GM12878 (cell line): ENCODE results near the gene SYCE3. TPM values are rescaled to one million over a fixed set of nuclear protein-coding genes. Genes with fewer than 3 reads are reported as not detected.

Experiments used
- BACH1 ChIP-seq: fragments of 450-650 bp; IDR thresholded peaks from 2 replicates; pipeline ENCODE4 v1.6.1; 2017; ENCODE audit warnings: mild to moderate bottlenecking, borderline replicate concordance
- BHLHE40 ChIP-seq, 2 experiments: fragments of 450-650 bp in 1 of 2; IDR thresholded peaks; 2 replicates each; pipeline ENCODE4 v1.6.1; 2011 to 2017; ENCODE audit warnings: low read depth in 2 of 2, borderline replicate concordance in 1 of 2, improper control_type of control experiment in 1 of 2, low read length in 1 of 2, mild to moderate bottlenecking in 1 of 2
- BRCA1 ChIP-seq: IDR thresholded peaks from 2 replicates; pipeline ENCODE4 v1.6.1; 2011; ENCODE audit warnings: low read depth, low read length, improper control_type of control experiment
- CHD4 ChIP-seq: fragments of 200-600 bp; sonication (generic); IDR thresholded peaks from 2 replicates; pipeline ENCODE4 v1.6.1; 2016; ENCODE audit warnings: mild to moderate bottlenecking
- DPF2 ChIP-seq: fragments of 450-650 bp; IDR thresholded peaks from 2 replicates; pipeline ENCODE4 v1.6.1; 2017; ENCODE audit warnings: mild to moderate bottlenecking
- EGR1 ChIP-seq, 2 experiments: IDR thresholded peaks; 1 replicate in 1 of 2; 2 replicates in 1 of 2; pipeline ENCODE4 v1.6.1; 2011 to 2012; ENCODE audit warnings: low read depth in 2 of 2, low read length in 2 of 2, borderline replicate concordance in 1 of 2, mild to moderate bottlenecking in 1 of 2, moderate library complexity in 1 of 2
- EP300 ChIP-seq, 2 experiments: fragments of 150-350 bp in 1 of 2; IDR thresholded peaks; 2 replicates each; pipeline ENCODE4 v1.6.1; 2011 to 2012; ENCODE audit warnings: low read depth in 2 of 2, low read length in 2 of 2, borderline replicate concordance in 1 of 2, improper control_type of control experiment in 1 of 2, inconsistent platforms in 1 of 2; ENCODE audit not compliant: control insufficient read depth in 1 of 2
- IKZF1 ChIP-seq: fragments of 450-650 bp; conservative IDR thresholded peaks from 2 replicates; pipeline ENCODE4 v1.6.1; 2017; ENCODE audit warnings: antibody characterized with exemption, mild to moderate bottlenecking
- NBN ChIP-seq: fragments of 450-650 bp; IDR thresholded peaks from 2 replicates; pipeline ENCODE4 v1.6.1; 2016
- POLR2A ChIP-seq: IDR thresholded peaks from 2 replicates; pipeline ENCODE4 v1.6.1; 2011; ENCODE audit warnings: low read depth, mild to moderate bottlenecking, low read length
- POU2F2 ChIP-seq: IDR thresholded peaks from 3 replicates; pipeline ENCODE4 v1.6.1; 2011; ENCODE audit warnings: low read depth, mild to moderate bottlenecking, low read length, borderline replicate concordance
- TCF3 ChIP-seq: IDR thresholded peaks from 2 replicates; pipeline ENCODE4 v1.6.1; 2012; ENCODE audit warnings: low read depth, mild to moderate bottlenecking, low read length, borderline replicate concordance; ENCODE audit not compliant: insufficient read depth
- YY1 ChIP-seq: IDR thresholded peaks from 2 replicates; pipeline ENCODE4 v1.6.1; 2011; ENCODE audit warnings: low read depth, mild to moderate bottlenecking, low read length
- polyA plus RNA-seq, 11 experiments: library from polyadenylated mRNA; depleted of rRNA in 4 of 11; unstranded in 6 of 11; stranded (reverse) in 5 of 11; fragments of >200 nt; fragmentation: Nextera tagmentation in 4 of 11; fragmentation: Illumina TruSeq in 1 of 11; extraction: Ambion mirVana in 4 of 11; extraction: Trizol in 1 of 11; gene quantifications; 1 replicate in 1 of 11; 2 replicates in 10 of 11; pipeline versions ENCODE4 v1.2.1 to v1.2.3, GENCODE V29; 2011 to 2016; ENCODE audit warnings: inconsistent platforms in 2 of 11, missing spikeins in 2 of 11, low read depth in 1 of 11
- total RNA-seq, 4 experiments: library from RNA; depleted of rRNA in 3 of 4; stranded (reverse); fragments of >200 nt in 3 of 4; fragmentation: Illumina TruSeq in 1 of 4; extraction: Trizol in 1 of 4; gene quantifications; 2 replicates each; pipeline versions ENCODE4 v1.2.1 to v1.2.3, GENCODE V29; 2013 to 2021
- TF ChIP-seq, protein P1 (sequence below): IDR thresholded peaks from 2 replicates; pipeline ENCODE4 v1.6.1; 2012; ENCODE audit warnings: mild to moderate bottlenecking, low read depth, low read length
- TF ChIP-seq, protein P2 (sequence below): fragments of 450-650 bp; formaldehyde crosslinking; IDR thresholded peaks from 2 replicates; pipeline ENCODE4 v1.4.0; 2020; ENCODE audit warnings: mild to moderate bottlenecking, moderate library complexity
- TF ChIP-seq, protein P3 (sequence below): fragments of 450-650 bp; IDR thresholded peaks from 2 replicates; pipeline ENCODE4 v1.6.1; 2016; ENCODE audit warnings: mild to moderate bottlenecking
- TF ChIP-seq, protein P4 (sequence below): fragments of 450-650 bp; conservative IDR thresholded peaks from 2 replicates; pipeline ENCODE4 v1.6.1; 2017; ENCODE audit warnings: mild to moderate bottlenecking, moderate library complexity
- TF ChIP-seq, protein P5 (sequence below): fragments of 150-350 bp; IDR thresholded peaks from 2 replicates; pipeline ENCODE4 v1.6.1; 2014; ENCODE audit warnings: mild to moderate bottlenecking, low read depth, low read length

Gene SYCE3
- total and polyA plus RNA-seq, 10 of the 15 experiments (the other 5 are each of a cell fraction or from before 2014, with no cell fraction given), result 0.38 to 0.91 (median 0.76) TPM; not detected in 4

DNA sequence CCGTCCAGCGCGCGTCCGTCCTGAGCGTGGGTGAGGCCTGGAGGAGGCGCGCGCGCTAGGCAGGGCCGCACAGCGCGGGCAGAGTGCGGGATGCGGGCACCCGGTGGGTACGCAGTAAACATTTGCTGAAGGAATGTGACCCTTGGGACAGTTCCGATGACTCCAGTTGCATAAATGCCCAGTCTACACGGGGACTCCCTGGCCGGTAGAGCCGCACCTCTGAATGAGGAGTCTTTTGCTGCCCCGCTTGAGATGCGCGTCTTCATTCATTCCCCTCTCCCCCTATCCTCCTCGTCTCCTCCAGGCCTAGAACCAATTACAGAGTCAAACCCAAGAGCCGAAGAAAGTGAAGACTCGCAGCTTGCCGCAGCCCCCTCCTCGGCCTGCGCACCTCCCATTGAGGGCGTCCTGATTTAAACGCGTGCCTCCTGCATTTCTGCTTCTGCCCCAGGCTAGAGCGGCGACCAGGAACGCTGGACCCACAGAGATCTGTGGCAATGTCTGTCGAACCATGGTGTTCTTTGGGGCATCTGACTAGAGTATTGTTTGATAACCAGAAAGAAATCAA, 20.7 kb upstream of the SYCE3 start (continued):
- TF ChIP-seq, protein P1, sequence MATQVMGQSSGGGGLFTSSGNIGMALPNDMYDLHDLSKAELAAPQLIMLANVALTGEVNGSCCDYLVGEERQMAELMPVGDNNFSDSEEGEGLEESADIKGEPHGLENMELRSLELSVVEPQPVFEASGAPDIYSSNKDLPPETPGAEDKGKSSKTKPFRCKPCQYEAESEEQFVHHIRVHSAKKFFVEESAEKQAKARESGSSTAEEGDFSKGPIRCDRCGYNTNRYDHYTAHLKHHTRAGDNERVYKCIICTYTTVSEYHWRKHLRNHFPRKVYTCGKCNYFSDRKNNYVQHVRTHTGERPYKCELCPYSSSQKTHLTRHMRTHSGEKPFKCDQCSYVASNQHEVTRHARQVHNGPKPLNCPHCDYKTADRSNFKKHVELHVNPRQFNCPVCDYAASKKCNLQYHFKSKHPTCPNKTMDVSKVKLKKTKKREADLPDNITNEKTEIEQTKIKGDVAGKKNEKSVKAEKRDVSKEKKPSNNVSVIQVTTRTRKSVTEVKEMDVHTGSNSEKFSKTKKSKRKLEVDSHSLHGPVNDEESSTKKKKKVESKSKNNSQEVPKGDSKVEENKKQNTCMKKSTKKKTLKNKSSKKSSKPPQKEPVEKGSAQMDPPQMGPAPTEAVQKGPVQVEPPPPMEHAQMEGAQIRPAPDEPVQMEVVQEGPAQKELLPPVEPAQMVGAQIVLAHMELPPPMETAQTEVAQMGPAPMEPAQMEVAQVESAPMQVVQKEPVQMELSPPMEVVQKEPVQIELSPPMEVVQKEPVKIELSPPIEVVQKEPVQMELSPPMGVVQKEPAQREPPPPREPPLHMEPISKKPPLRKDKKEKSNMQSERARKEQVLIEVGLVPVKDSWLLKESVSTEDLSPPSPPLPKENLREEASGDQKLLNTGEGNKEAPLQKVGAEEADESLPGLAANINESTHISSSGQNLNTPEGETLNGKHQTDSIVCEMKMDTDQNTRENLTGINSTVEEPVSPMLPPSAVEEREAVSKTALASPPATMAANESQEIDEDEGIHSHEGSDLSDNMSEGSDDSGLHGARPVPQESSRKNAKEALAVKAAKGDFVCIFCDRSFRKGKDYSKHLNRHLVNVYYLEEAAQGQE, result no peak
- TF ChIP-seq, protein P2, sequence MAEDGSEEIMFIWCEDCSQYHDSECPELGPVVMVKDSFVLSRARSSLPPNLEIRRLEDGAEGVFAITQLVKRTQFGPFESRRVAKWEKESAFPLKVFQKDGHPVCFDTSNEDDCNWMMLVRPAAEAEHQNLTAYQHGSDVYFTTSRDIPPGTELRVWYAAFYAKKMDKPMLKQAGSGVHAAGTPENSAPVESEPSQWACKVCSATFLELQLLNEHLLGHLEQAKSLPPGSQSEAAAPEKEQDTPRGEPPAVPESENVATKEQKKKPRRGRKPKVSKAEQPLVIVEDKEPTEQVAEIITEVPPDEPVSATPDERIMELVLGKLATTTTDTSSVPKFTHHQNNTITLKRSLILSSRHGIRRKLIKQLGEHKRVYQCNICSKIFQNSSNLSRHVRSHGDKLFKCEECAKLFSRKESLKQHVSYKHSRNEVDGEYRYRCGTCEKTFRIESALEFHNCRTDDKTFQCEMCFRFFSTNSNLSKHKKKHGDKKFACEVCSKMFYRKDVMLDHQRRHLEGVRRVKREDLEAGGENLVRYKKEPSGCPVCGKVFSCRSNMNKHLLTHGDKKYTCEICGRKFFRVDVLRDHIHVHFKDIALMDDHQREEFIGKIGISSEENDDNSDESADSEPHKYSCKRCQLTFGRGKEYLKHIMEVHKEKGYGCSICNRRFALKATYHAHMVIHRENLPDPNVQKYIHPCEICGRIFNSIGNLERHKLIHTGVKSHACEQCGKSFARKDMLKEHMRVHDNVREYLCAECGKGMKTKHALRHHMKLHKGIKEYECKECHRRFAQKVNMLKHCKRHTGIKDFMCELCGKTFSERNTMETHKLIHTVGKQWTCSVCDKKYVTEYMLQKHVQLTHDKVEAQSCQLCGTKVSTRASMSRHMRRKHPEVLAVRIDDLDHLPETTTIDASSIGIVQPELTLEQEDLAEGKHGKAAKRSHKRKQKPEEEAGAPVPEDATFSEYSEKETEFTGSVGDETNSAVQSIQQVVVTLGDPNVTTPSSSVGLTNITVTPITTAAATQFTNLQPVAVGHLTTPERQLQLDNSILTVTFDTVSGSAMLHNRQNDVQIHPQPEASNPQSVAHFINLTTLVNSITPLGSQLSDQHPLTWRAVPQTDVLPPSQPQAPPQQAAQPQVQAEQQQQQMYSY (CRISPR knock-in tag), result no peak
- TF ChIP-seq BACH1 (no peak), EP300 (IDR thresholded peaks at IDR 0.05; ENCODE audit: borderline replicate concordance in 1 of 2, control insufficient read depth in 1 of 2, low read depth in 2 of 2, low read length in 2 of 2) (no peak), EGR1 (IDR thresholded peaks at IDR 0.05; ENCODE audit: borderline replicate concordance in 1 of 2, low read depth in 2 of 2, low read length in 2 of 2) (no peak), IKZF1 (peak; percentile 15; the same call in 1 of the 2 replicates), DPF2 (no peak), POU2F2 (no peak), TCF3 (no peak), BHLHE40 (IDR thresholded peaks at IDR 0.05; ENCODE audit: borderline replicate concordance in 1 of 2, low read depth in 2 of 2, low read length in 1 of 2) (no peak), BRCA1 (no peak), NBN (no peak), CHD4 (no peak), POLR2A (no peak), YY1 (0 out of 2 replicates have a peak, but pooled peaks have one; percentile 19)
- TF ChIP-seq, protein P3, sequence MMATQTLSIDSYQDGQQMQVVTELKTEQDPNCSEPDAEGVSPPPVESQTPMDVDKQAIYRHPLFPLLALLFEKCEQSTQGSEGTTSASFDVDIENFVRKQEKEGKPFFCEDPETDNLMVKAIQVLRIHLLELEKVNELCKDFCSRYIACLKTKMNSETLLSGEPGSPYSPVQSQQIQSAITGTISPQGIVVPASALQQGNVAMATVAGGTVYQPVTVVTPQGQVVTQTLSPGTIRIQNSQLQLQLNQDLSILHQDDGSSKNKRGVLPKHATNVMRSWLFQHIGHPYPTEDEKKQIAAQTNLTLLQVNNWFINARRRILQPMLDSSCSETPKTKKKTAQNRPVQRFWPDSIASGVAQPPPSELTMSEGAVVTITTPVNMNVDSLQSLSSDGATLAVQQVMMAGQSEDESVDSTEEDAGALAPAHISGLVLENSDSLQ, result no peak
- TF ChIP-seq, protein P4, sequence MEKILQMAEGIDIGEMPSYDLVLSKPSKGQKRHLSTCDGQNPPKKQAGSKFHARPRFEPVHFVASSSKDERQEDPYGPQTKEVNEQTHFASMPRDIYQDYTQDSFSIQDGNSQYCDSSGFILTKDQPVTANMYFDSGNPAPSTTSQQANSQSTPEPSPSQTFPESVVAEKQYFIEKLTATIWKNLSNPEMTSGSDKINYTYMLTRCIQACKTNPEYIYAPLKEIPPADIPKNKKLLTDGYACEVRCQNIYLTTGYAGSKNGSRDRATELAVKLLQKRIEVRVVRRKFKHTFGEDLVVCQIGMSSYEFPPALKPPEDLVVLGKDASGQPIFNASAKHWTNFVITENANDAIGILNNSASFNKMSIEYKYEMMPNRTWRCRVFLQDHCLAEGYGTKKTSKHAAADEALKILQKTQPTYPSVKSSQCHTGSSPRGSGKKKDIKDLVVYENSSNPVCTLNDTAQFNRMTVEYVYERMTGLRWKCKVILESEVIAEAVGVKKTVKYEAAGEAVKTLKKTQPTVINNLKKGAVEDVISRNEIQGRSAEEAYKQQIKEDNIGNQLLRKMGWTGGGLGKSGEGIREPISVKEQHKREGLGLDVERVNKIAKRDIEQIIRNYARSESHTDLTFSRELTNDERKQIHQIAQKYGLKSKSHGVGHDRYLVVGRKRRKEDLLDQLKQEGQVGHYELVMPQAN, result peak; percentile 7; the same call in 1 of the 2 replicates
- TF ChIP-seq, protein P5, sequence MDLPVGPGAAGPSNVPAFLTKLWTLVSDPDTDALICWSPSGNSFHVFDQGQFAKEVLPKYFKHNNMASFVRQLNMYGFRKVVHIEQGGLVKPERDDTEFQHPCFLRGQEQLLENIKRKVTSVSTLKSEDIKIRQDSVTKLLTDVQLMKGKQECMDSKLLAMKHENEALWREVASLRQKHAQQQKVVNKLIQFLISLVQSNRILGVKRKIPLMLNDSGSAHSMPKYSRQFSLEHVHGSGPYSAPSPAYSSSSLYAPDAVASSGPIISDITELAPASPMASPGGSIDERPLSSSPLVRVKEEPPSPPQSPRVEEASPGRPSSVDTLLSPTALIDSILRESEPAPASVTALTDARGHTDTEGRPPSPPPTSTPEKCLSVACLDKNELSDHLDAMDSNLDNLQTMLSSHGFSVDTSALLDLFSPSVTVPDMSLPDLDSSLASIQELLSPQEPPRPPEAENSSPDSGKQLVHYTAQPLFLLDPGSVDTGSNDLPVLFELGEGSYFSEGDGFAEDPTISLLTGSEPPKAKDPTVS, result no peak
